ENCODE data around the gene NEK8. TPM values are rescaled to one million over a fixed set of nuclear protein-coding genes. Genes with fewer than 3 reads are reported as not detected.
"Not testable (repeated sequence)": the region's sequence is repeated elsewhere in the genome, so short reads cannot be mapped to it uniquely, and the experiment has no call there.

The NEK8 gene
- total RNA-seq, 1 donor from 2014 or later = 0.52 TPM

GRCh38 chr17:28717578-28718332 is 10.8 kb upstream of the NEK8 start, which contains the start of gene RAB34:
Gene RAB34 (minus strand): TSS chr17:28717868. CDS start chr17:28717266, 602 bp downstream.
- Histone ChIP-seq H3K9me3 (ENCODE audit: control insufficient read depth in 3 of 3, low read length in 3 of 3) (no peaks in the 10 kb centered on the region), H3K4me3 (ENCODE audit: low read length in 3 of 3) (peak within 1 kb of the TSS; percentile 56 to 69 (median 64)), H3K27me3 (ENCODE audit: control insufficient read depth in 3 of 3, insufficient read depth in 3 of 3, low read length in 3 of 3) (peaks cover 6 to 46% (median 32%) of the 10 kb centered on the region in 3 donors), H3K27ac (ENCODE audit: low read depth, low read length) (peak within 1 kb of the TSS; percentile 82), H3K9ac (ENCODE audit: low read depth in 1 of 3, low read length in 3 of 3) (peak within 1 kb of the TSS; percentile 72 to 76 (median 73)), H3K36me3 (ENCODE audit: control insufficient read depth in 3 of 3, insufficient read depth in 3 of 3, low read length in 3 of 3) (peaks cover 14 to 25% (median 14%) of the 10 kb centered on the region in 3 donors), H3K4me1 (ENCODE audit: control insufficient read depth in 3 of 3, insufficient read depth in 3 of 3, low read length in 3 of 3) (peaks cover 40 to 48% (median 45%) of the 10 kb centered on the region in 3 donors)

GRCh38 chr17:28718333-28719020 is 10.1 kb upstream of the NEK8 start:
- peak overlapping the region; percentile 14 to 60 (median 43) for H3K4me3 ChIP-seq (ENCODE audit: low read length in 3 of 3)
- peak overlapping the region; percentile 82 for H3K27ac ChIP-seq (ENCODE audit: low read depth, low read length)
- H3K36me3 ChIP-seq (ENCODE audit: control insufficient read depth in 3 of 3, insufficient read depth in 3 of 3, low read length in 3 of 3) = peaks cover 20 to 32% (median 21%) of the 10 kb centered on the region in 3 donors
- H3K4me1 ChIP-seq (ENCODE audit: control insufficient read depth in 3 of 3, insufficient read depth in 3 of 3, low read length in 3 of 3) = peaks cover 44 to 49% (median 45%) of the 10 kb centered on the region in 3 donors
- peaks cover 6 to 43% (median 29%) of the 10 kb centered on the region in 3 donors for H3K27me3 ChIP-seq (ENCODE audit: control insufficient read depth in 3 of 3, insufficient read depth in 3 of 3, low read length in 3 of 3)
- no peaks in the 10 kb centered on the region for H3K9me3 ChIP-seq (ENCODE audit: control insufficient read depth in 3 of 3, low read length in 3 of 3)
- H3K9ac ChIP-seq (ENCODE audit: low read depth in 1 of 3, low read length in 3 of 3) = peak overlapping the region in 2 of 3 donors; percentile 73

- H3K4me3 ChIP-seq (ENCODE audit: low read length in 3 of 3) = peak overlapping the region; percentile 83 to 99 (median 99)
- peaks cover 6 to 41% (median 29%) of the 10 kb centered on the region in 3 donors for H3K27me3 ChIP-seq (ENCODE audit: control insufficient read depth in 3 of 3, insufficient read depth in 3 of 3, low read length in 3 of 3)
- H3K36me3 ChIP-seq (ENCODE audit: control insufficient read depth in 3 of 3, insufficient read depth in 3 of 3, low read length in 3 of 3) = peaks cover 25 to 36% (median 25%) of the 10 kb centered on the region in 3 donors
- peaks cover 44 to 49% (median 45%) of the 10 kb centered on the region in 3 donors for H3K4me1 ChIP-seq (ENCODE audit: control insufficient read depth in 3 of 3, insufficient read depth in 3 of 3, low read length in 3 of 3)
- H3K9ac ChIP-seq (ENCODE audit: low read depth in 1 of 3, low read length in 3 of 3) = peak overlapping the region; percentile 75 to 95 (median 95)
- no peaks in the 10 kb centered on the region for H3K9me3 ChIP-seq (ENCODE audit: control insufficient read depth in 3 of 3, low read length in 3 of 3)
- peak overlapping the region; percentile 75 for H3K27ac ChIP-seq (ENCODE audit: low read depth, low read length)
Observed at GRCh38 chr17:28719021-28719433, 9.6 kb upstream of the NEK8 start.

DNA sequence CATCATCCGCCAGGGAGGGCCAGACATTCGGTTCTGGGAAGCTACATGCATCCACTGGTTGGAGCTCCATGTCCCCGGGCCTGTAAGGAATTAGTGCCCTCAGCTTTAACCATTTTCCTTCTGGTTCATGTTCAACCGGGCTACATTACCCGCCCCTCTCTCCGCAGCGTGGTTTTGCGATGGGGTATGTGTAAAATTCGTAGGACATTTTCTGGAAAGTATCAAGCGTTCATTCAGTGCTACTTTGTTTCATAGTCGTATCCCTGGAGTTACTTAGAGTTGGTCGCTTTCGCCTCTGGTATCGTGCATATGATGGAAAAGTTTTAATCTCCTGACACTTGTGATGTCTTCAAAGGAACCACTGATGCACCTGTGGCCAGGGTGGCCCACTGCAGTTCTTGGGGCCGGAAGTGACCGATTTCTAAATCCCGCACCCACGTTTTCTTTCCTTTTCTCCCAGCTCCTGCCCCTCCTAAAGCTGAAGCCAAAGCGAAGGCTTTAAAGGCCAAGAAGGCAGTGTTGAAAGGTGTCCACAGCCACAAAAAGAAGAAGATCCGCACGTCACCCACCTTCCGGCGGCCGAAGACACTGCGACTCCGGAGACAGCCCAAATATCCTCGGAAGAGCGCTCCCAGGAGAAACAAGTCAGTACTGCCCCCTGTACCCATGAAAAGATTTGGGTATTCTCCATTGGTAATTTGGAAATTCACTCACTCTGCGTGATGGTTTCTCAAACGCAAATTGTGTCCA is 8.2 kb upstream of the NEK8 start:
- Histone ChIP-seq H3K4me1 (ENCODE audit: control insufficient read depth in 3 of 3, insufficient read depth in 3 of 3, low read length in 3 of 3) (peaks cover 47 to 55% (median 50%) of the 10 kb centered on the region in 3 donors), H3K9ac (ENCODE audit: low read depth in 1 of 3, low read length in 3 of 3) (peak overlapping the region; percentile 91 to 95 (median 95)), H3K4me3 (ENCODE audit: low read length in 3 of 3) (peak overlapping the region; percentile 83 to 99 (median 99)), H3K27ac (ENCODE audit: low read depth, low read length) (peak overlapping the region; percentile 75), H3K9me3 (ENCODE audit: control insufficient read depth in 3 of 3, low read length in 3 of 3) (no peaks in the 10 kb centered on the region), H3K27me3 (ENCODE audit: control insufficient read depth in 3 of 3, insufficient read depth in 3 of 3, low read length in 3 of 3) (peaks cover 6 to 30% (median 21%) of the 10 kb centered on the region in 3 donors), H3K36me3 (ENCODE audit: control insufficient read depth in 3 of 3, insufficient read depth in 3 of 3, low read length in 3 of 3) (peaks cover 31% of the 10 kb centered on the region in 3 donors)

DNA sequence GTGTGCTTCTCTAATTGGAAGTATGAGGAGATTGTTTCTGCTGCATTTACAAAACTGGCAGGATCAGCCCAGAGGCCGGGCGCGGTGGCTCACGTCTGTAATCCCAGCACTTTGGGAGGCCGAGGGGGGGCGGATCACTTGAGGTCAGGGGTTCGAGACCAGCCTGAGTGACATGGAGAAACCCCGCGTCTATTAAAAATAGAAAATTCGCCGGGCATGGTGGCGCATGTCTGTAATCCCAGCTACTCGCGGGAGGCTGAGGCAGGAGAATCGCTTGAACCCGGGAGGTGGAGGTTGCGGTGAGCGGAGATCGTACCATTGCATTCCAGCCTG is 7.6 kb upstream of the NEK8 start:
- Histone ChIP-seq H3K36me3 (ENCODE audit: control insufficient read depth in 3 of 3, insufficient read depth in 3 of 3, low read length in 3 of 3) (peaks cover 28 to 31% (median 31%) of the 10 kb centered on the region in 3 donors), H3K4me3 (ENCODE audit: low read length in 3 of 3) (peak overlapping the region; percentile 83 to 99 (median 99)), H3K27me3 (ENCODE audit: control insufficient read depth in 3 of 3, insufficient read depth in 3 of 3, low read length in 3 of 3) (peaks cover 6 to 25% (median 19%) of the 10 kb centered on the region in 3 donors), H3K9ac (ENCODE audit: low read depth in 1 of 3, low read length in 3 of 3) (peak overlapping the region; percentile 91 to 95 (median 95)), H3K4me1 (ENCODE audit: control insufficient read depth in 3 of 3, insufficient read depth in 3 of 3, low read length in 3 of 3) (peaks cover 51 to 61% (median 55%) of the 10 kb centered on the region in 3 donors), H3K27ac (ENCODE audit: low read depth, low read length) (peak overlapping the region; percentile 75)
- H3K9me3 ChIP-seq (ENCODE audit: control insufficient read depth in 3 of 3, low read length in 3 of 3) = not testable (repeated sequence)

DNA sequence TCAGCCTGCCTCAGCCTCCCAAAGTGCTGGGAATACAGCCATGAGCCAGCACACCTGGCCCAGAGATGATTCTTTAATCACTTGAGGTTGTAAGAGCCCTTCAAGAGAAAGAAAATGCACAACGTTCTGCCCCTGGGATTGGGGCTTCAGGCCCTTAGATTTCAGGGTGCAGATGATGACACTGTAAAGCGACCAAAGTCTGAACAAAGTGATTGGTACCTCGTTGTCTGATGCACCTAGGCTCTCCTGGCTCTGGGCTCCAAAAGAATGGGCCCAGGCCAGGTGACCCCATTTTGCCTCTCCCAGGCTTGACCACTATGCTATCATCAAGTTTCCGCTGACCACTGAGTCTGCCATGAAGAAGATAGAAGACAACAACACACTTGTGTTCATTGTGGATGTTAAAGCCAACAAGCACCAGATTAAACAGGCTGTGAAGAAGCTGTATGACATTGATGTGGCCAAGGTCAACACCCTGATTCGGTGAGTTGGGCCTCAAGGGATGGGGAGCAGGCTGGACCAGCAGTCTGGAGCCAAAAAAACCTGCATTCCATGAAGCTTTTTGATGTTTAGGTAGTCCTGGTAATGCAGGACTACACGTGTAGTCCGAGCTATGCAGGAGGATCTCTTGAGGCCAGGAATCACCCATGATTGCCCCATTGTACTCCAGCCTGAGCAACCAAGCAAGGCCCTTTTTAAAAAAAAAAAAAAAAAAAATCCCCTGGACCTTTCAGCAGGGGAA is 6.0 kb upstream of the NEK8 start:
- Histone ChIP-seq H3K27me3 (ENCODE audit: control insufficient read depth in 3 of 3, insufficient read depth in 3 of 3, low read length in 3 of 3) (peaks cover 0 to 9% (median 6%) of the 10 kb centered on the region in 3 donors), H3K4me3 (ENCODE audit: low read length in 3 of 3) (no peak overlapping the region), H3K4me1 (ENCODE audit: control insufficient read depth in 3 of 3, insufficient read depth in 3 of 3, low read length in 3 of 3) (peaks cover 54 to 64% (median 57%) of the 10 kb centered on the region in 3 donors), H3K9me3 (ENCODE audit: control insufficient read depth in 3 of 3, low read length in 3 of 3) (no peaks in the 10 kb centered on the region), H3K36me3 (ENCODE audit: control insufficient read depth in 3 of 3, insufficient read depth in 3 of 3, low read length in 3 of 3) (peaks cover 28 to 31% (median 31%) of the 10 kb centered on the region in 3 donors), H3K9ac (ENCODE audit: low read depth in 1 of 3, low read length in 3 of 3) (no peak overlapping the region), H3K27ac (ENCODE audit: low read depth, low read length) (no peak overlapping the region)

DNA sequence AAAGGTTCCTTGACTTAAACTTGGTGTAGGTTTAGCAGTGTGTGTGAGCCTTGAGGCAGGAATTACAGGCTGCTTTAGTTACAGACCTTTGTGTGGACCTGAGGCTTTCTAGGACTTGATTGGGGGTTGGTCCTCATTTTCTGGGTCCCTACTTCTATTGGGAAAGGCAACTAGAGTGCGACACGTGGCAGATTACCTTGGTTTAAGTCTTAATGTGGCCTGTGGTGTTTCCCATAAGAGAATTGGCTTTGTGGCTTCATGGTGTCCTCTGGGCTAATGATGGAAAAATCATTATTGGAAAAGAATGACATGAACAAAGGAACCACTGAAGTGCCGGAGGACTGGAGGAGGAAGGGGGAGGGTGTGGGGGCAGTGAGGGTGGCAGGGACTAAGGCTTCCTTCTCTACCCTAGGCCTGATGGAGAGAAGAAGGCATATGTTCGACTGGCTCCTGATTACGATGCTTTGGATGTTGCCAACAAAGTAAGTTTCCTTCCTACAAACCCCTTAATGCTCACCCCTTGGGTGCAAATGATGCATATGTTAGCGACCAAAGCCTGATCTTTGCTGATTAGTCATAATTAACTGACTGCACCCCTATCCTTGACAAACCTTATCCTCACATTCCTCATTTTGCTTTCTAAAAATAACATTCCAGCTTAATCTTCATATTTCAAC is 5.3 kb upstream of the NEK8 start:
- H3K9ac ChIP-seq (ENCODE audit: low read depth in 1 of 3, low read length in 3 of 3) = no peak overlapping the region
- H3K9me3 ChIP-seq (ENCODE audit: control insufficient read depth in 3 of 3, low read length in 3 of 3) = no peaks in the 10 kb centered on the region
- H3K4me3 ChIP-seq (ENCODE audit: low read length in 3 of 3) = no peak overlapping the region
- no peak overlapping the region for H3K27ac ChIP-seq (ENCODE audit: low read depth, low read length)
- peaks cover 0 to 4% (median 2%) of the 10 kb centered on the region in 3 donors for H3K27me3 ChIP-seq (ENCODE audit: control insufficient read depth in 3 of 3, insufficient read depth in 3 of 3, low read length in 3 of 3)
- peaks cover 56 to 65% (median 58%) of the 10 kb centered on the region in 3 donors for H3K4me1 ChIP-seq (ENCODE audit: control insufficient read depth in 3 of 3, insufficient read depth in 3 of 3, low read length in 3 of 3)
- H3K36me3 ChIP-seq (ENCODE audit: control insufficient read depth in 3 of 3, insufficient read depth in 3 of 3, low read length in 3 of 3) = peaks cover 28 to 31% (median 31%) of the 10 kb centered on the region in 3 donors

- not testable (repeated sequence) for H3K9ac ChIP-seq (ENCODE audit: low read depth in 1 of 3, low read length in 3 of 3); H3K4me3 ChIP-seq (ENCODE audit: low read length in 3 of 3); H3K27me3 ChIP-seq (ENCODE audit: control insufficient read depth in 3 of 3, insufficient read depth in 3 of 3, low read length in 3 of 3); H3K27ac ChIP-seq (ENCODE audit: low read depth, low read length); H3K9me3 ChIP-seq (ENCODE audit: control insufficient read depth in 3 of 3, low read length in 3 of 3)
- peaks cover 28 to 31% (median 31%) of the 10 kb centered on the region in 3 donors for H3K36me3 ChIP-seq (ENCODE audit: control insufficient read depth in 3 of 3, insufficient read depth in 3 of 3, low read length in 3 of 3)
- H3K4me1 ChIP-seq (ENCODE audit: control insufficient read depth in 3 of 3, insufficient read depth in 3 of 3, low read length in 3 of 3) = peaks cover 52 to 63% (median 53%) of the 10 kb centered on the region in 3 donors
Observed at GRCh38 chr17:28723836-28724499, 4.6 kb upstream of the NEK8 start.
